DND-41 (cell line): ENCODE results near the gene ABHD8.

Experiments used
- CTCF ChIP-seq: IDR thresholded peaks from 2 replicates; pipeline ENCODE4 v1.5.1; 2012; ENCODE audit warnings: borderline replicate concordance, low read length, moderate library complexity, mild to moderate bottlenecking; ENCODE audit not compliant: poor library complexity, severe bottlenecking; ENCODE audit errors: extremely low read depth
- EZH2 ChIP-seq: IDR thresholded peaks from 3 replicates; pipeline ENCODE4 v1.6.1; 2012; ENCODE audit warnings: borderline replicate concordance, low read depth, mild to moderate bottlenecking, moderate library complexity, low read length, inconsistent platforms; ENCODE audit not compliant: severe bottlenecking

DNA sequence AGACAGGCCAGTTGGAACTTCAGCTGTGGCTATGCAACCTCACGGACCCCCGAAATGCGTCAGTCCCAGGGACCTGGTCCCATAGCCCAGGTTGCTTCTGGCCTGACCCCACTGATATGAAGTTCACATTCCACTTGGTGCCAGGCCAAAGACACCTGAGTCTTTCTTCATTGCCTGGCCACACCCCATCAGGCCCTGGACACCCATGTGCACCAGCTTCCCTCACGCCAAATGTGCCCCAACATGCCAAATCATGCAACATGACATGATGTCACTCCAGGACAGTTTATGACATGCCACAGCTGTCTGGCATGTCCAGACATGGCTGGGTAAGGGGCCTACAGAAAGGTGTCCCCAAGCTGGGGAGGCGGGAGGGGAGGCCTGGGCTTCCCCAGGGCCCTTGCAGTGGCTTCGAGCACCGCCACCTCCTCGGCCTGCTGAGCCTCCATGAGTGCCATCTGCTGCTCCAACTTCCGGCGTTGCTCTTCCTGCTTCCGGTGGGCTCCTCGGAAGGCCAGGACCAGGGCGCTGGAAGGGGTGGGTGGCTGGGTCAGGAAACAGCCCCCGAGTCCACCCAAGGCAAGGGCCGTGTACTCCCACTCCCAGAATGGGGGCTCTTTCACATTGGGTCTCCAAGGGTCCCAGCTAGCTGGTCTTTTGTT lies 53.2 kb downstream of the ABHD8 start:
- no peak for TF ChIP-seq CTCF
- no peak for TF ChIP-seq EZH2
